ENCODE results near the gene NSRP1.

The NSRP1 gene

GRCh38 chr17:30092886-30093285, 23.7 kb upstream of the NSRP1 start:
- H3K4me3 ChIP-seq (ENCODE audit: low read depth in 1 of 2, low read length in 2 of 2) = no peak overlapping the region
- H3K9ac ChIP-seq (ENCODE audit: low read depth in 1 of 2, low read length in 2 of 2) = no peak overlapping the region
- no peaks in the 10 kb centered on the region for H3K4me1 ChIP-seq (ENCODE audit: control insufficient read depth in 1 of 2, insufficient read depth in 2 of 2, low read length in 2 of 2)
- H3K27me3 ChIP-seq (ENCODE audit: control insufficient read depth in 1 of 2, insufficient read depth in 2 of 2, low read length in 2 of 2) = peaks cover 0 to 5% of the 10 kb centered on the region in 2 donors
- H3K27ac ChIP-seq (ENCODE audit: low read depth, low read length) = no peak overlapping the region
- H3K9me3 ChIP-seq (ENCODE audit: control insufficient read depth in 1 of 2, low read length in 2 of 2) = no peaks in the 10 kb centered on the region
- H3K36me3 ChIP-seq (ENCODE audit: control insufficient read depth in 1 of 2, insufficient read depth in 2 of 2, low read length in 2 of 2) = no peaks in the 10 kb centered on the region

GRCh38 chr17:30093463-30094147, 23.0 kb upstream of the NSRP1 start:
- no peak overlapping the region for H3K4me3 ChIP-seq (ENCODE audit: low read depth in 1 of 2, low read length in 2 of 2)
- no peak overlapping the region for H3K9ac ChIP-seq (ENCODE audit: low read depth in 1 of 2, low read length in 2 of 2)

DNA sequence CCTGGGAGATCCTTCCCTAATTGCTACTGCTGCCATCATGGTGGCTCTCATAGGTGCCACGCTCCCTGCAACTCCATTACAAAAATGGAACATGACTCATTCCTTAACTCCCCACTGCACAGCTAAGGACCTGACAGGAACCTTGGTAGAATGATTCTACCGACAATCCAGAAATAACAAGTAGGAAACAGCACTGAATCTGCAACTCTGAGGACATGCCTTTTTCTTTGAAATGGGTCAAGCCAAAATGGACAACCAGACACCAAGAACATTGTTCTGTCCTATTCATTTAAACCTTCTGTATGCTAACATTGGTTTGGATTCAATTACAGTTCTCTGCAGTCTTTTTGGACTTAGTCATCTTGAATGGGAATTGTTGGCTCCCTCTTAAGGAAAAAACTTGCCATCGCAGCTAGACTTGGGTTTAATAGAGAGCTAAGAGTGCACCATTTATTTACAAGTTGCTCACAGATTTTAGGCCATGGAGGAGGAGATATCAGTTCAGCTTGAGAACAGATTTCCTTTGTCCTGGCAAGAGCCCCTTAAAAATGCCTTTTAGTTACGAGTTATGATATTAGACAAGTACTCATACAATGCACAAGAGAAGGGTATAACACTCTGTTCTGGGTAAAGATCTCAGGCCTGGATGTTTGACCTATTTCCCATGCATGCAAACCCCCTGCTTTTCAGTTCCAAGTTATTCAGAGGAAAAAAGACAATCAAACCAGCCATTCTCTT, 20.9 kb upstream of the NSRP1 start:
- no peaks in the 10 kb centered on the region for H3K9me3 ChIP-seq (ENCODE audit: control insufficient read depth in 1 of 2, low read length in 2 of 2)
- H3K27ac ChIP-seq (ENCODE audit: low read depth, low read length) = no peak overlapping the region
- no peak overlapping the region for H3K4me3 ChIP-seq (ENCODE audit: low read depth in 1 of 2, low read length in 2 of 2)
- no peaks in the 10 kb centered on the region for H3K27me3 ChIP-seq (ENCODE audit: control insufficient read depth in 1 of 2, insufficient read depth in 2 of 2, low read length in 2 of 2)
- H3K36me3 ChIP-seq (ENCODE audit: control insufficient read depth in 1 of 2, insufficient read depth in 2 of 2, low read length in 2 of 2) = no peaks in the 10 kb centered on the region
- H3K9ac ChIP-seq (ENCODE audit: low read depth in 1 of 2, low read length in 2 of 2) = no peak overlapping the region
- H3K4me1 ChIP-seq (ENCODE audit: control insufficient read depth in 1 of 2, insufficient read depth in 2 of 2, low read length in 2 of 2) = no peaks in the 10 kb centered on the region

More at GRCh38 chr17:30093463-30094147, 23.0 kb upstream of the NSRP1 start:
- H3K27me3 ChIP-seq (ENCODE audit: control insufficient read depth in 1 of 2, insufficient read depth in 2 of 2, low read length in 2 of 2) = peaks cover 0 to 5% of the 10 kb centered on the region in 2 donors
- no peaks in the 10 kb centered on the region for H3K9me3 ChIP-seq (ENCODE audit: control insufficient read depth in 1 of 2, low read length in 2 of 2)
- H3K27ac ChIP-seq (ENCODE audit: low read depth, low read length) = no peak overlapping the region
- no peaks in the 10 kb centered on the region for H3K4me1 ChIP-seq (ENCODE audit: control insufficient read depth in 1 of 2, insufficient read depth in 2 of 2, low read length in 2 of 2)
- no peaks in the 10 kb centered on the region for H3K36me3 ChIP-seq (ENCODE audit: control insufficient read depth in 1 of 2, insufficient read depth in 2 of 2, low read length in 2 of 2)

DNA sequence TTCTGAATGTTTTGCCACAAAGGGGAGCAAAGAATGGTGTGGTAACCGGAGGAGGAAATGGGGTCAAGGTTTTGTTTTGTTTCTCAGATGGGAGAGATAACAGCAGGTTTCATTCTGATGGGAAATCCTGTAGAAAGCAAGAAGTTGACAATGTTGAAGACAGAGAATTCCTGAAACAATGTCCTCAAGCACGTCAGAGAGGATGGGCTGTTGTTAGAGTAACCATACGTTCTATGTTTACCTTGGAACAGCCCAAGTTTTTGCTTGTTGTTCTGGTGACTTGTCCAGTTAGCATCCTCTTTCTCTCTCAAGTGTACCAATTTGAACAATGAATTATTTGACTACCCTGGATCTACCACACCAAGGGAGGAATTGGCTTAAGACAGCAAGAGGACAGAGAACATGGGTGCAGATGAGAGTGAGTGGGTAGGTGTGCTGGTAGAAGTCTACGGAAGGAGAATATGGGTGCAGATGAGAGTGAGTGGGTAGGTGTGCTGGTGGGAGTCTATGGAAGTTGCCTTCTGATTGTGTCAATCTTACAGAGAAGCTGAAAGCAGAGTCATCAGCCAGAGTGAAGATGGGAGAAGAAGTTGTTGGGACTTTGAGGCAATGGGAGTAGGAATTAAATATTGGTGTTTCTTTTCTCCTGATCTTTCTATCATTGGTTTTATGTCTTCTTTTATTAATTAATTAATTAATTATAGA, 14.8 kb upstream of the NSRP1 start:
- Histone ChIP-seq H3K4me3 (ENCODE audit: low read depth in 1 of 2, low read length in 2 of 2) (no peak overlapping the region), H3K27me3 (ENCODE audit: control insufficient read depth in 1 of 2, insufficient read depth in 2 of 2, low read length in 2 of 2) (no peaks in the 10 kb centered on the region), H3K4me1 (ENCODE audit: control insufficient read depth in 1 of 2, insufficient read depth in 2 of 2, low read length in 2 of 2) (peaks cover 0 to 7% of the 10 kb centered on the region in 2 donors), H3K27ac (ENCODE audit: low read depth, low read length) (no peak overlapping the region), H3K9me3 (ENCODE audit: control insufficient read depth in 1 of 2, low read length in 2 of 2) (no peaks in the 10 kb centered on the region), H3K9ac (ENCODE audit: low read depth in 1 of 2, low read length in 2 of 2) (no peak overlapping the region), H3K36me3 (ENCODE audit: control insufficient read depth in 1 of 2, insufficient read depth in 2 of 2, low read length in 2 of 2) (no peaks in the 10 kb centered on the region)

- H3K27me3 ChIP-seq (ENCODE audit: control insufficient read depth in 1 of 2, insufficient read depth in 2 of 2, low read length in 2 of 2) = no peaks in the 10 kb centered on the region
- H3K9ac ChIP-seq (ENCODE audit: low read depth in 1 of 2, low read length in 2 of 2) = no peak overlapping the region
- H3K9me3 ChIP-seq (ENCODE audit: control insufficient read depth in 1 of 2, low read length in 2 of 2) = no peaks in the 10 kb centered on the region
- no peak overlapping the region for H3K27ac ChIP-seq (ENCODE audit: low read depth, low read length)
- H3K36me3 ChIP-seq (ENCODE audit: control insufficient read depth in 1 of 2, insufficient read depth in 2 of 2, low read length in 2 of 2) = no peaks in the 10 kb centered on the region
- peaks cover 0 to 7% of the 10 kb centered on the region in 2 donors for H3K4me1 ChIP-seq (ENCODE audit: control insufficient read depth in 1 of 2, insufficient read depth in 2 of 2, low read length in 2 of 2)
- no peak overlapping the region for H3K4me3 ChIP-seq (ENCODE audit: low read depth in 1 of 2, low read length in 2 of 2)
These were observed 12.7 kb upstream of the NSRP1 start for GRCh38 chr17:30103921-30104320.

DNA sequence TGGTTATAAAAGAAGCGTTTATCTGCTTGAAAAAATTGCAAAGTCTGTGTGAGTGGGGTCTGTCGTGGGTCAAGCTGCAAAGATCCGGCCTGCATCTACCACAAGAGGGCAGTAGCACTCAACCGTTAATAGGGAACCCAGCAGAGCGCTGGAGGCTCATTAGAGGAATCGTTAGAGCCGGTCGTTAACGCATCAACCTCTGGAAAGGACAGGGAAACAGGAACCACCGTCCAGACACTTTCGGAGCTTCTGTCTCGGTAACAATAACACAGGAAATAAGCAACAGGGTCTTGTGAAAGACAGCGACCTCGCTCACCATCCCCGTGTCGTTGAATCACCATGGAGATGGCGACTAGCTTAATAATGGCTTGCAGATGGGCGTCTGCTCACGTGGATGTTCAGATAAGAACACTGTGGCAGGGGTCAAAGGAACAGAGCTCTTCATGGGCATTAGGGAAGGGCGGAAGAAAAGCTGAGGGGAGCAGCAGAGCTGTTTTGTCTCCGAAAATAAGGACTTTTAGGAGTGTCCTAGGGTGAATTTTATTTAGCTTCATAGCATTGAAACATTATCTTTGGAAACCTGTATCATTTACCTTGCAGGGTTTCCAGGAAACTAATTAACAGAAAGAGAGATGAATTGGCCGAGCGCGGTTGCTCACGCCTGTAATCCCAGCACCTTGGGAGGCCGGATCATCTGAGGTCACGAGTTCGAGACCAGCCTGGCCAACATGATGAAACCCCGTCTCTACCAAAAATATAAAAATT, 11.9 kb upstream of the NSRP1 start:
- Histone ChIP-seq H3K27me3 (ENCODE audit: control insufficient read depth in 1 of 2, insufficient read depth in 2 of 2, low read length in 2 of 2) (no peaks in the 10 kb centered on the region), H3K9me3 (ENCODE audit: control insufficient read depth in 1 of 2, low read length in 2 of 2) (no peaks in the 10 kb centered on the region), H3K36me3 (ENCODE audit: control insufficient read depth in 1 of 2, insufficient read depth in 2 of 2, low read length in 2 of 2) (no peaks in the 10 kb centered on the region), H3K27ac (ENCODE audit: low read depth, low read length) (no peak overlapping the region), H3K4me1 (ENCODE audit: control insufficient read depth in 1 of 2, insufficient read depth in 2 of 2, low read length in 2 of 2) (peaks cover 0 to 7% of the 10 kb centered on the region in 2 donors), H3K9ac (ENCODE audit: low read depth in 1 of 2, low read length in 2 of 2) (peak overlapping the region; percentile 31 to 53), H3K4me3 (ENCODE audit: low read depth in 1 of 2, low read length in 2 of 2) (peak overlapping the region; percentile 74 to 91)

GRCh38 chr17:30112794-30113193, 3.8 kb upstream of the NSRP1 start:
- Histone ChIP-seq H3K4me3 (ENCODE audit: low read depth in 1 of 2, low read length in 2 of 2) (no peak overlapping the region), H3K27ac (ENCODE audit: low read depth, low read length) (no peak overlapping the region), H3K9me3 (ENCODE audit: control insufficient read depth in 1 of 2, low read length in 2 of 2) (no peaks in the 10 kb centered on the region), H3K4me1 (ENCODE audit: control insufficient read depth in 1 of 2, insufficient read depth in 2 of 2, low read length in 2 of 2) (peaks cover 4% of the 10 kb centered on the region in 2 donors), H3K9ac (ENCODE audit: low read depth in 1 of 2, low read length in 2 of 2) (no peak overlapping the region), H3K27me3 (ENCODE audit: control insufficient read depth in 1 of 2, insufficient read depth in 2 of 2, low read length in 2 of 2) (no peaks in the 10 kb centered on the region), H3K36me3 (ENCODE audit: control insufficient read depth in 1 of 2, insufficient read depth in 2 of 2, low read length in 2 of 2) (no peaks in the 10 kb centered on the region)

GRCh38 chr17:30113213-30113612, 3.4 kb upstream of the NSRP1 start:
- no peak overlapping the region for H3K27ac ChIP-seq (ENCODE audit: low read depth, low read length)
- no peaks in the 10 kb centered on the region for H3K9me3 ChIP-seq (ENCODE audit: control insufficient read depth in 1 of 2, low read length in 2 of 2)
- H3K27me3 ChIP-seq (ENCODE audit: control insufficient read depth in 1 of 2, insufficient read depth in 2 of 2, low read length in 2 of 2) = no peaks in the 10 kb centered on the region
- H3K4me1 ChIP-seq (ENCODE audit: control insufficient read depth in 1 of 2, insufficient read depth in 2 of 2, low read length in 2 of 2) = peaks cover 8% of the 10 kb centered on the region in 2 donors
- H3K9ac ChIP-seq (ENCODE audit: low read depth in 1 of 2, low read length in 2 of 2) = no peak overlapping the region
- H3K36me3 ChIP-seq (ENCODE audit: control insufficient read depth in 1 of 2, insufficient read depth in 2 of 2, low read length in 2 of 2) = no peaks in the 10 kb centered on the region
- H3K4me3 ChIP-seq (ENCODE audit: low read depth in 1 of 2, low read length in 2 of 2) = no peak overlapping the region

GRCh38 chr17:30116345-30116660, 313 bp upstream of the NSRP1 start:
- Histone ChIP-seq H3K27me3 (ENCODE audit: control insufficient read depth in 1 of 2, insufficient read depth in 2 of 2, low read length in 2 of 2) (no peaks in the 10 kb centered on the region), H3K9me3 (ENCODE audit: control insufficient read depth in 1 of 2, low read length in 2 of 2) (no peaks in the 10 kb centered on the region), H3K4me3 (ENCODE audit: low read depth in 1 of 2, low read length in 2 of 2) (peak overlapping the region; percentile 95 to 96), H3K36me3 (ENCODE audit: control insufficient read depth in 1 of 2, insufficient read depth in 2 of 2, low read length in 2 of 2) (peaks cover 0 to 6% of the 10 kb centered on the region in 2 donors), H3K4me1 (ENCODE audit: control insufficient read depth in 1 of 2, insufficient read depth in 2 of 2, low read length in 2 of 2) (peaks cover 8 to 10% of the 10 kb centered on the region in 2 donors), H3K9ac (ENCODE audit: low read depth in 1 of 2, low read length in 2 of 2) (peak overlapping the region; percentile 81 to 100), H3K27ac (ENCODE audit: low read depth, low read length) (peak overlapping the region; percentile 97)
